ENCODE data around the gene CEP135. TPM values are rescaled to one million over a fixed set of nuclear protein-coding genes. Genes with fewer than 3 reads are reported as not detected.
"Not testable (repeated sequence)": the region's sequence is repeated elsewhere in the genome, so short reads cannot be mapped to it uniquely, and the experiment has no call there.

CEP135 gene
- polyA plus RNA-seq, 3 donors: 4.0 to 5.1 (median 4.6) TPM

DNA sequence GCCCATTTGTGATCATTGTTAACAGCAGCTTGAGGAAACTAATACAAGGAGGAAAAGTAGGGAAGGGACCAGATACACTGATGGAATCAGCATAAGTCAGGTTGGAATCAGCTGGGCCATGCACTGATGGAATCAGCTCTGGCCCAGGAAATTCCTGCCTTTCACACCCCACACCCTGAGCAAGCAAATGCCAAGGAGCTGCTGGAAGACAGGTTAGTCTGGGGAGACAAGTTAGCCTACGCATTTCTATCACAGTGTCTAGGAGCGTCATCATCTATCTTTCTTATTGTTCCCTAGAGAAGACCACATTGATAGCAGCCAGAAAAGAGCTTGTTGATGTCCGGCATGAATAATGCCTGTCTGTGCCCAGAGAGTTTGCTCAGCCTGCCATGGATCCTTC lies 16.2 kb upstream of the CEP135 start:
- 96% methylated on average over 3 of the region's 3 CpGs for WGBS (ENCODE audit: insufficient coverage)
- Histone ChIP-seq H3K9me3 (replicated peaks in 1 of 2; ENCODE audit: control insufficient read depth in 1 of 2, insufficient read depth in 1 of 2, low read length in 2 of 2) (peaks cover 0 to 4% of the 10 kb centered on the region in 2 donors), H3K4me2 (replicated peaks; ENCODE audit: extremely low read depth, low read length, poor library complexity, severe bottlenecking) (no peak overlapping the region), H4K20me1 (ENCODE audit: insufficient read depth, low read length) (no peaks in the 10 kb centered on the region), H3K27ac (ENCODE audit: low read depth in 1 of 2, low read length in 2 of 2) (no peak overlapping the region), H3K4me3 (replicated peaks in 1 of 3; ENCODE audit: low read depth in 2 of 3, low read length in 3 of 3) (no peak overlapping the region), H3K27me3 (ENCODE audit: control insufficient read depth in 2 of 2, insufficient read depth in 2 of 2, low read length in 2 of 2) (no peaks in the 10 kb centered on the region), H3K4me1 (ENCODE audit: control insufficient read depth in 1 of 2, insufficient read depth in 2 of 2, low read length in 2 of 2) (no peaks in the 10 kb centered on the region), H2AFZ (ENCODE audit: insufficient read depth, low read depth, low read length, poor library complexity, severe bottlenecking) (no peak overlapping the region), H3K79me2 (ENCODE audit: insufficient read depth, low read length) (no peaks in the 10 kb centered on the region), H3K9ac (ENCODE audit: insufficient read depth, low read length, poor library complexity, severe bottlenecking) (no peak overlapping the region), H3K36me3 (replicated peaks in 1 of 2; ENCODE audit: control insufficient read depth in 1 of 2, insufficient read depth in 2 of 2, low read length in 2 of 2) (no peaks in the 10 kb centered on the region)
- peaks cover 10% of the 10 kb centered on the region for H3K4me1 Mint-ChIP-seq
- peaks cover 0 to 1% (median 0%) of the 10 kb centered on the region in 3 donors for H3K27me3 Mint-ChIP-seq (ENCODE audit: low read depth in 3 of 3)
- no peak for DNase-seq
- H3K27ac Mint-ChIP-seq: no peak overlapping the region
- intact Hi-C loops (cut with micrococcal nuclease): no loop called here
- TF ChIP-seq, protein P1, sequence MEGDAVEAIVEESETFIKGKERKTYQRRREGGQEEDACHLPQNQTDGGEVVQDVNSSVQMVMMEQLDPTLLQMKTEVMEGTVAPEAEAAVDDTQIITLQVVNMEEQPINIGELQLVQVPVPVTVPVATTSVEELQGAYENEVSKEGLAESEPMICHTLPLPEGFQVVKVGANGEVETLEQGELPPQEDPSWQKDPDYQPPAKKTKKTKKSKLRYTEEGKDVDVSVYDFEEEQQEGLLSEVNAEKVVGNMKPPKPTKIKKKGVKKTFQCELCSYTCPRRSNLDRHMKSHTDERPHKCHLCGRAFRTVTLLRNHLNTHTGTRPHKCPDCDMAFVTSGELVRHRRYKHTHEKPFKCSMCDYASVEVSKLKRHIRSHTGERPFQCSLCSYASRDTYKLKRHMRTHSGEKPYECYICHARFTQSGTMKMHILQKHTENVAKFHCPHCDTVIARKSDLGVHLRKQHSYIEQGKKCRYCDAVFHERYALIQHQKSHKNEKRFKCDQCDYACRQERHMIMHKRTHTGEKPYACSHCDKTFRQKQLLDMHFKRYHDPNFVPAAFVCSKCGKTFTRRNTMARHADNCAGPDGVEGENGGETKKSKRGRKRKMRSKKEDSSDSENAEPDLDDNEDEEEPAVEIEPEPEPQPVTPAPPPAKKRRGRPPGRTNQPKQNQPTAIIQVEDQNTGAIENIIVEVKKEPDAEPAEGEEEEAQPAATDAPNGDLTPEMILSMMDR (IDR thresholded peaks at IDR 0.05): no peak
- H3K9me3 Mint-ChIP-seq: peaks cover 5 to 24% (median 8%) of the 10 kb centered on the region in 7 donors
- no peaks in the 10 kb centered on the region for H3K36me3 Mint-ChIP-seq
- H3K4me3 Mint-ChIP-seq: no peak overlapping the region

DNA sequence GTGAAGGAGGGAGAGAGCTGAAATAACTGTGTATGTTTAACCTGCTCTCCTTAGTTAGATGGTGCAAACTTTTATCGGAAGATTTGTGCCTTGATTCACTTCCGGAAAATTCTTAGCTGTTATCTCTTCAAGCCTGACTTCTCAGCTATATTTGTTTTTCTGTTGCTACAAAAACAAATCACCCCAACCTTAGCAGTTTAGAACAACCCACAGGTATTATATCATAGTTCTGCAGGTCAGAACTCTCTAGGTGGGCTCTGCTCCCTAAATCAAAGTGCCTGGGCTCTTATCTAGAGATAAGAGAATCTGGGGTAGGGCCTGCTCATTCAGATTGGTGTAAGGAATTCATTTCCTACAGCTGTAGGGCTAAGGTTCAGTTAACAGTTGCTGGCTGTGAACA lies 15.1 kb upstream of the CEP135 start:
- DNase-seq: no peak
- peaks cover 10% of the 10 kb centered on the region for H3K4me1 Mint-ChIP-seq
- intact Hi-C loops (cut with micrococcal nuclease): no loop called here
- H3K9me3 Mint-ChIP-seq: peaks cover 2 to 27% (median 11%) of the 10 kb centered on the region in 7 donors
- no peak overlapping the region for H3K27ac ChIP-seq (ENCODE audit: low read depth in 1 of 2, low read length in 2 of 2)
- H3K9me3 ChIP-seq (replicated peaks in 1 of 2; ENCODE audit: control insufficient read depth in 1 of 2, insufficient read depth in 1 of 2, low read length in 2 of 2): peaks cover 4 to 6% of the 10 kb centered on the region in 2 donors
- H3K4me1 ChIP-seq (ENCODE audit: control insufficient read depth in 1 of 2, insufficient read depth in 2 of 2, low read length in 2 of 2): no peaks in the 10 kb centered on the region
- no peak overlapping the region for H3K4me3 Mint-ChIP-seq
- TF ChIP-seq, protein P1 (IDR thresholded peaks at IDR 0.05): no peak
- no peaks in the 10 kb centered on the region for H4K20me1 ChIP-seq (ENCODE audit: insufficient read depth, low read length)
- no peaks in the 10 kb centered on the region for H3K79me2 ChIP-seq (ENCODE audit: insufficient read depth, low read length)
- no peaks in the 10 kb centered on the region for H3K27me3 ChIP-seq (ENCODE audit: control insufficient read depth in 2 of 2, insufficient read depth in 2 of 2, low read length in 2 of 2)
- H3K4me2 ChIP-seq (replicated peaks; ENCODE audit: extremely low read depth, low read length, poor library complexity, severe bottlenecking): no peak overlapping the region
- H3K36me3 Mint-ChIP-seq: no peaks in the 10 kb centered on the region
- H3K36me3 ChIP-seq (replicated peaks in 1 of 2; ENCODE audit: control insufficient read depth in 1 of 2, insufficient read depth in 2 of 2, low read length in 2 of 2): no peaks in the 10 kb centered on the region
- H3K27me3 Mint-ChIP-seq (ENCODE audit: low read depth in 3 of 3): peaks cover 0 to 1% (median 0%) of the 10 kb centered on the region in 3 donors
- H3K27ac Mint-ChIP-seq: no peak overlapping the region
- no peak overlapping the region for H2AFZ ChIP-seq (ENCODE audit: insufficient read depth, low read depth, low read length, poor library complexity, severe bottlenecking)
- 100% methylated on average over 2 of the region's 2 CpGs for WGBS (ENCODE audit: insufficient coverage)
- no peak overlapping the region for H3K4me3 ChIP-seq (replicated peaks in 1 of 3; ENCODE audit: low read depth in 2 of 3, low read length in 3 of 3)
- no peak overlapping the region for H3K9ac ChIP-seq (ENCODE audit: insufficient read depth, low read length, poor library complexity, severe bottlenecking)

DNA sequence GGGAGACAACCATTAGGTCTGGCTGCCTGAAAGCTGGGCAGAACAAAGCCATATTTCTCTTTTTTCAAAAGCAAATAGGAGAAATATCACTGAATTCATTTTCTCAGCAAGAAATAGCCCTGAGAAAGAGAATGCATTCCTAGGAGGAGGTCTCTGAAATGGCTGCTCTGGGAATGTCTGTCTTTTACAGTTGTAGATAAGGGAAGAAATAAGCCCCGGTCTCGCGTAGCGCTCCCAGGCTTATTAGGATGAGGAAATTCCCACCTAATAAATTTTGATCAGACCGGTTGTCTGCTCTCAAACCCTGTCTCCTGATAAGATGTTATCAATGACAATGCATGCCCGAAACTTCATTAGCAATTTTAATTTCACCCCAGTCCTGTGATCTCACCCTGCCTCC lies 12.8 kb upstream of the CEP135 start:
- H3K9me3 ChIP-seq (replicated peaks in 1 of 2; ENCODE audit: control insufficient read depth in 1 of 2, insufficient read depth in 1 of 2, low read length in 2 of 2); H4K20me1 ChIP-seq (ENCODE audit: insufficient read depth, low read length); H3K4me2 ChIP-seq (replicated peaks; ENCODE audit: extremely low read depth, low read length, poor library complexity, severe bottlenecking); H3K27me3 Mint-ChIP-seq (ENCODE audit: low read depth in 3 of 3); H3K36me3 ChIP-seq (replicated peaks in 1 of 2; ENCODE audit: control insufficient read depth in 1 of 2, insufficient read depth in 2 of 2, low read length in 2 of 2); H3K27ac ChIP-seq (ENCODE audit: low read depth in 1 of 2, low read length in 2 of 2); DNase-seq; H3K27ac Mint-ChIP-seq; H3K4me3 Mint-ChIP-seq; H3K36me3 Mint-ChIP-seq; H3K4me3 ChIP-seq (replicated peaks in 1 of 3; ENCODE audit: low read depth in 2 of 3, low read length in 3 of 3); intact Hi-C loops (cut with micrococcal nuclease); H3K4me1 ChIP-seq (ENCODE audit: control insufficient read depth in 1 of 2, insufficient read depth in 2 of 2, low read length in 2 of 2); H3K79me2 ChIP-seq (ENCODE audit: insufficient read depth, low read length); H3K9ac ChIP-seq (ENCODE audit: insufficient read depth, low read length, poor library complexity, severe bottlenecking); H3K27me3 ChIP-seq (ENCODE audit: control insufficient read depth in 2 of 2, insufficient read depth in 2 of 2, low read length in 2 of 2); H2AFZ ChIP-seq (ENCODE audit: insufficient read depth, low read depth, low read length, poor library complexity, severe bottlenecking); H3K4me1 Mint-ChIP-seq: not testable (repeated sequence)
- H3K9me3 Mint-ChIP-seq: peaks cover 2 to 27% (median 11%) of the 10 kb centered on the region in 7 donors
- WGBS (ENCODE audit: insufficient coverage): no CpG with 5 or more reads among the region's 6 CpGs
